GM12892 (cell line): ENCODE measurements around the gene ITGA8.

Experiments
- POLR2A ChIP-seq: IDR thresholded peaks from 2 replicates; pipeline ENCODE4 v1.6.1; 2011; ENCODE audit warnings: low read depth, low read length, control low read depth
- POLR2AphosphoS5 ChIP-seq: IDR thresholded peaks from 2 replicates; pipeline ENCODE4 v1.6.1; 2011; ENCODE audit warnings: low read depth, low read length, control low read depth
- TAF1 ChIP-seq: IDR thresholded peaks from 2 replicates; pipeline ENCODE4 v1.6.1; 2011; ENCODE audit warnings: low read depth, mild to moderate bottlenecking, control low read depth, low read length, borderline replicate concordance

GRCh38 chr10:15603446-15604011, 116.2 kb downstream of the ITGA8 start:
- TF ChIP-seq POLR2AphosphoS5 (no peak), POLR2A (no peak), TAF1 (no peak)
